Pons (tissue), 1 donor: ENCODE data around the gene ACAD8.

Experiments used
- DNase-seq: peaks from one replicate; pipeline ENCODE4 v3.0.0-alpha.2; 2016; ENCODE audit warnings: low spot score

Gene ACAD8

DNA sequence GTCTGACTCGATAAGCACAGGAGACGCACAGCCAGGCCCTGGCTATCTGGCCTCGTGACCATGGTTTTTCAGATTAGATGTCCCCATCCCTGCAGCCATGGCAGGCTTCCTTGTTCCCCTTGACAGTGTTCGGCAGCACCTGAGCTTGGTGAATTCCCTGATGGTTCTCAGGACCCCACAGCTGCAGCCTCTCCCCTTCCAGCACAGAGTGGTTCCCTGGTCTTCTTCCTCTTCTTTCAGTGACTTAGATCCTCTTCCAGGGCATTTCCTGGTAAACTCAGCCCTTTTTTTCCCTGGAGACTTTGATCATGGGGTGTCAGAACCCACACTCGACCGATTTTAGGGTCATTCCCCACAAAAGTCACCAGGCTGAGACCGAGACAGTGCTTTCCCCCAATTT lies 37.3 kb downstream of the ACAD8 start:
- DNase-seq = no peak

DNA sequence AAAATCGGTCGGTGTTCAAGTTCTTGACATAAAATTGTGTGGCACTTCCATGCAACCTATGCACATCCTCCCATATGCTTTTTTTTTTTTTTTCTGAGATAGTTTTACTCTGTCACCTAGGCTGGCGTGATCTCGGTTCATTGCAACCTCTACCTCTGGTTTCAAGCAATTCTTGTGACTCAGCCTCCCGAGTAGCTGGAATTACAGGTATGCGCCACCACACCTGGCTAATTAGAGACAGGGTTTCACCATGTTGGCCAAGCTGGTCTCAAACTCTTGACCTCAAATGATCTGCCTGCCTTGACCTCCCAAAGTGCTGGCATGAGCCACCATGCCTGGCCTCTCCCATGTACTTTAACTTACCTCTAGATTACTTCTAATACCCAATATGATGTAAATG lies 37.8 kb downstream of the ACAD8 start:
- no peak for DNase-seq

DNA sequence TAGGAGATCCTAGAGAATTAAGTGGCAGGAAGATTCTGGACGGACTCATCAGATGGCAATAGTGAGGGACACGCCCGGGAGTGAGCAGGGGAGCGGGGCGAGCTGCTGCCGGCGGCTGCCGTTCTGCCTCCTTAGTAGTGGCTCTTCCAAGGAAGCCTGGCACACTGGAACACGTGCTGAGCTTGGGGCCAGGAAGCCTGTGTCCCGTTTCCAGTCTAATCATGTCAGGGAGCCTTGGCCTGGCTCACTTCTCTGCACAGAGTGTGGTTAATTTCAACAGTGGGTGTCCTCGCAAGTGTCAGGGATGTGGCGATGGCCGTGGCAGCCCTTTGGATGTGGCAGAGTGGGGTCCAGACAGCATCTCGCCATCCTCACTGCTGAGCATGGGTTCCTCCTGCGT lies 39.3 kb downstream of the ACAD8 start:
- no peak for DNase-seq

DNA sequence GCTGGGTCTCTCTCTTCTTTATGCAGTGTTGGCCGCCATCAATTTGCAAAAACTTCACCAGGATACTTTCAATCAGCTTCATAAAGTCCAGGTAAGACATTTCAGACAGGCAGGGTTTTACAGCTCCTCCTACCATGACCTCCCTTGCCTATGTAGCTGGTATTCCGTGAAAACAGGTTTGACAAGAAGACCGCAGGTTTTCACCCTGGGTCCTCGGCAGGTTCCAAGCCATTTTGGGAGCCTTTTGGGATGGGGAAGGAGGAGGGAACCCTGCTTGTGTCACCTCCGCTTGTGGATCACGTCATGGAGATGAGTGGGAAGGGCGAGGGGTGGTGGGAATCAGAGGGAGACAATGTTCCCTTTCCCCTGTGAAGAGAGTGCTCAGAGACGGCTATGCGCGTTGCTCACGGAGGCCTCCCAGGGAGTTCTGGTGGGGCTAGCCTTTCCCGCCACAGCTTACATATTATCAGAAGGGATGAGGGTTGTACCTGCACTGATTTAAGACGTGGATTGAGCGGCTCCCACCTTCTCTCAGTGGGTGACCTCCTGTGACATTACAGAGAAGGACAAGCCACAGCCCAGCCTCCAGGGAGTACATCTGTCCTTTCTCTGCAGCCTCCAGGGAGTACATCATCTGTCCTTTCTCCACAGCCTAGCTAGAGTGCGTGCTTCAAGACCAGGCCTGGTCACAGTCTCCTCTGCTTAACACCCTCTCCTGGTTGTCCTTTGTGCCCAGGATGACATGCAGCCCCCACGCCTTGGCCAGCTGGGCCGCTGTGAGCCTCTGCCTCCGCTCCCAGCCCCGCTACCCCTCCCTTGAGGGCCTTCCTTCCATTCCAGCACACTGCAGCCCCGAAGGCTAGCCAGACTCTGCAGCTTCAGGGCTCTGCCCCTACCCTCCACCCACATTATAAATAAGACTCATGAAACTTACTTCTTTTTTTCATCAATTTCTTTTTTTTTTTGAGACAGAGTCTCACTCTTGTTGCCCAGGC lies 40.0 kb downstream of the ACAD8 start:
- DNase-seq = no peak

DNA sequence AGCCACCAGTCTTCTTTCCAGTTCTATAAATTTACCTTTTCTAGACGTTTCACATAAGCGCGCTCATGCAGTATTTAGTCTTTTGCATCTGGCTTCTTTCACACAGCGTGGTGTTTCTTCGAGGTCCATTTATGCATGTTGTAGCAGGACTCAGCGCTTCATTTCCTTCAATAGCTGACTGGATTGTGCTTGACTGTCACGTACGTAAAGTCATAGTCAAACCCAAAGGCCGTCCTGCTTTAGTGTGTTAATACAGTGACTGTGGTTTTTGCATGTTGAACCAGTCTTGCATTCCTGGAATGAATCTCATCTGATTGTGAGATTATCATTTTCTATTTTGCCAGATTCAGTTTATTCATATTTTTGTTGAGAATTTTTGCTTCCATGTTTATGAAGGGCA lies 41.3 kb downstream of the ACAD8 start:
- DNase-seq = no peak

DNA sequence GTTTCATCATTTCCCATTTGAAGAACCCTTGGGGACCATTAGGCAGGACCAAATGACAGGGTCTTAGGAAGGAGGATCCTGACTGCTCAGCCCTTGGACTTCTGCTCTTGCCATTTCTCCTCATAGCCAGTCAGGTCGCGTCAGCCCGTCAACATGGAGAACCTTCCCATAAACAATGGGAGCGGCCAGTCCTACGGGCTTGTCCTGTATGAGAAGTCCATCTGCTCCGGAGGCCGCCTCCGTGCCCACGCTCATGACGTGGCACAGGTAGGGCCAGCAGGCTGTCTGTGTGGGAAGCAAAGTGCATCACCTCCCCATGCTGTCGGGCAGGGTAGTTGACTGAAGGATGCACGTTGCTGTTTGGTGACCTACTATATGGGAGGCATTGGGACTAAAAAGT lies 58.9 kb downstream of the ACAD8 start:
- DNase-seq = no peak

DNA sequence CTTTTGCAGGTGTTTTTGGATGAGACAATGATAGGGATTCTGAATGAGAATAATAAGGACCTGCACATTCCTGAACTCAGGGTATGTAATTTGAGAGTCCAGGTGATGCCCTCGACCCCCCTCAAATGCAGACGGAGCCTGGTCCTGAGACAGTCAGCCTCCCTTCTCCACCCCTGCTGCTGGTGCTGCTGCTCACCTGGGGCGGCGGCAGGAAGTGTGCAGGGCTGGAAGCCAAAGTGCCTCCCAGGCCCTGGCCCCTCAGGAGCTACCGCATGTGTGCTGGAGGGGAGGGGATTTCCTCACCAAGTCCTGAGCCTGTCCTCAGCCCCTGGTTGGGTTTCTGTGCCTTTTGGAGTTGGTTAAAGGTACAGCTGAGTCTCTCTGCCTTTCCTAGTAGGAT lies 59.4 kb downstream of the ACAD8 start:
- no peak for DNase-seq

DNA sequence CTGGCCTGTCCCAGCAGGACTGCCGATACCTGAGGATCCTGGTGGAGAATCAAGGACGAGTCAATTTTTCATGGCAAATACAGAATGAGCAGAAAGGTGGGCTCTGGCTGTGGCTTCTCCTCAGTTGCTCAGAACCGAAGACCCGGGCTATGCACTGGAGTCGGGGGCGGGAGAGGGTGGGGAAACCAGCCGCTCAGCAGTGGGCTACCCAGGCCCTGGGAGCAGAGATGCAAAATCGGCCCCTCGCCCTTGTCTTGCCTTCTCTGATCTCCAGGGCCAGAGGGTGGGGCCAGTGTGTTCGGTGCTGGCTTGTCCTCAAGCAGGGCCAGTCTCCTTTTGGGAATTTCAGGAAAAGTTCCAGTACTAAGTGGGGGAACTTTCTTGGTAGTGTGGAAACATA lies 60.0 kb downstream of the ACAD8 start:
- no peak for DNase-seq

DNA sequence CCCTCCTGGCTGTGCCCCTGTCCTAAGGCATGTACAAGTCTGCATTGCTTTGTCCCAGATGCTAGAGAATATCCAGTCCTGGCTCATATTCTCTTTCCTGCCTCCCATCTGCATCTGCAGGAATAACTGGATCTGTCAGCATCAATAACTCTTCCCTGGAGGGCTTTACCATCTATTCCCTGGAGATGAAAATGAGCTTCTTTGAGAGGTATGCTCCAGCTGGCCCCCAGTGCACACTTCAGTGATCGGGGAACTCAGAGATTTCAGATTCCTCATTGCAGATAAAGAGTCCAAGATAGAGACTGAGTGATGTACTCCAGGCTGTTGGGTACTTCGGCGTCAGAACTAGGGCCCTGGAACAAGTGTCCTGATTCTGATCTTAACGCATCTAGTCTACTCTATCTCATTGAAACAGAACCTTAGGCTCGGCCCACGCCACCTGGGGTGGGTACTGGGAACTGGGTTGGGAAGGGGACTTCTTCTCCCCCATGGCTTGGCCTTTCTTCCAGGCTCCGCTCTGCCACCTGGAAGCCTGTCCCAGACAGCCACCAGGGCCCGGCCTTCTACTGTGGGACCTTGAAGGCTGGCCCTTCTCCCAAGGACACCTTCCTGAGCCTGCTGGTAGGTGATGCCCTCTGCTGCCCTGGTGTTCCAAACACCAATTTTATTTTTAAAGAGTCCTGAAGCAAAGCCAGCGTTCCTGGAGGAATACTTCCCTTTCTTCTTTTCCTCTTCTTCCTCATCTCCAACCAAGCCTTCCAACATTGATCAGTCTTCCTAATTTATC lies 60.6 kb downstream of the ACAD8 start:
- DNase-seq = no peak
